GM21447 (cell line): ENCODE data around the gene POLR3GL.

Experiments
- ATAC-seq: cut with Tn5 transposase; IDR thresholded peaks from one replicate; pipeline ENCODE4 v1.9.1; 2021; ENCODE audit not compliant: unreplicated experiment

Gene POLR3GL

GRCh38 chr1:145991735-145992412 is 27.4 kb downstream of the POLR3GL start:
- no peak for ATAC-seq

- ATAC-seq = no peak
These were observed 28.0 kb downstream of the POLR3GL start for GRCh38 chr1:145992502-145992936.

GRCh38 chr1:145992958-145993617 is 28.6 kb downstream of the POLR3GL start:
- no peak for ATAC-seq

GRCh38 chr1:145993618-145994390 is 29.3 kb downstream of the POLR3GL start:
- no peak for ATAC-seq

GRCh38 chr1:145994391-145995120 is 30.1 kb downstream of the POLR3GL start:
- no peak for ATAC-seq

GRCh38 chr1:145995148-145995881 is 30.8 kb downstream of the POLR3GL start:
- no peak for ATAC-seq

GRCh38 chr1:145995964-145996432 is 31.5 kb downstream of the POLR3GL start:
- ATAC-seq = no peak

GRCh38 chr1:145996433-145997015 is 32.0 kb downstream of the POLR3GL start, which contains the start of gene TXNIP:
TXNIP (minus strand) TSS chr1:145996579; CDS start chr1:145996266, 313 bp downstream.
- ATAC-seq = peak; percentile 91

- ATAC-seq = peak; percentile 34
These were observed 32.7 kb downstream of the POLR3GL start for GRCh38 chr1:145997016-145997717.

GRCh38 chr1:145997718-145998023 is 33.2 kb downstream of the POLR3GL start:
- ATAC-seq = no peak

GRCh38 chr1:145999321-146000024 is 35.0 kb downstream of the POLR3GL start:
- ATAC-seq = no peak

- no peak for ATAC-seq
These were observed 37.2 kb downstream of the POLR3GL start for GRCh38 chr1:146001709-146002108.

GRCh38 chr1:146007489-146008133 is 43.1 kb downstream of the POLR3GL start:
- ATAC-seq = no peak

GRCh38 chr1:146010126-146010738 is 45.7 kb downstream of the POLR3GL start:
- ATAC-seq = no peak

- ATAC-seq = no peak
These were observed 48.4 kb downstream of the POLR3GL start for GRCh38 chr1:146012703-146013558.

- no peak for ATAC-seq
These were observed 49.1 kb downstream of the POLR3GL start for GRCh38 chr1:146013559-146013922.

GRCh38 chr1:146016891-146017290 is 52.4 kb downstream of the POLR3GL start:
- ATAC-seq = no peak
